Measurements from ENCODE around the gene L3MBTL4. TPM values are rescaled to one million over a fixed set of nuclear protein-coding genes. Genes with fewer than 3 reads are reported as not detected.
"Not testable (repeated sequence)": the region's sequence is repeated elsewhere in the genome, so short reads cannot be mapped to it uniquely, and the experiment has no call there.

Gene L3MBTL4
- total RNA-seq, 1 donor from 2014 or later, result 17.5 TPM

DNA sequence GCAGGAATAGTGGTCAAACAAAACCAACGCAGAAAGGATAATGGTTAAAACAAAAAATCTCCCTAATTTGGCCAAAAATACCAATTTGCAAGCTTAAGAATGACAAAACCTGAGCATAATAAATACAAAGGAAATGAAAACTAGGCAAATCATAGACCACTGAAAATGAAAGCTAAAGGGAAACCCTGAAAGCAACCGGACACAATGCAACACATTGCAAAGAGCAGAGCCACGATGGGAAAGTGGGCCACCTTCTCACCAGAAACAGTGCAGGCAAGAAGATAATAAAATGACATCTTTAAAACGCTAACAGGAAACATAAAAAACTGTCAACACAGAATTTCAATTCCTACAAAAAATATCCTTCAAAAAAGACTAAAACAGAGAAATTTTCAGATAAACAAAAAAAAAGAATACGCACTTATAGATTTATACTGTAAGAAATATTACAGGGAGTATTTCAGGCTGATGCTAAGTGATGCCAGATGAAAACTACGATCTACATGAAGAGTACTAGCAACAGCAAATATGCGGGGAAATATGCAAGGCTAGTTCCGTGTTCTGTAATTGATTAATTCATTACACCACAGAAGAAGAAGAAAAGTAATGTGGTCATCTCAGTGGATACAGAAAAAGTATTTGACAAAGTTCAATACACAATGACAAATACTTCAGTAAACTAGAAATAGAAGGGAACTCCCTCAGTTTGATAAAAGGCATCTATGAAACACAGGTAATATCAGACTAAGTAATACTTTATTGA is 239.5 kb downstream of the L3MBTL4 start:
- no peak for DNase-seq

DNA sequence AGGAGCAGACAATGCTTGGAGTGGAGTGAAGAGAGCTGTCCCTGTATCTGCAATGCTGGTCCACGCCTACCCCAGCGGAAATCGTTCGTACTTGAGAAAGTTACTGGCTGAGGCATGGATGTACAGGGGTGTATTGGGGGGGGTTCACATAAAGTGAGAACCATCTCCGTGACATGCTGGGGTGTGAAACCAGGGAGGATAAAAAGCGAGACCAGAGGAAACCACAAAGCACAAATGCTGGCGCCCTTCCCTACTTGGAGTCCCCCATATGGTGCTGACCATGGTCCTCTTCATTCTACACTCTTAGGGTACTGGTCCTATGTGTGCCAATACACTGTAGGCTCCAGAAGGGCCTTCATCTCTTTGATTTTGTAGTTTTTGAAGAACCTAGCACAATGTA is 244.1 kb downstream of the L3MBTL4 start:
- DNase-seq, result no peak

DNA sequence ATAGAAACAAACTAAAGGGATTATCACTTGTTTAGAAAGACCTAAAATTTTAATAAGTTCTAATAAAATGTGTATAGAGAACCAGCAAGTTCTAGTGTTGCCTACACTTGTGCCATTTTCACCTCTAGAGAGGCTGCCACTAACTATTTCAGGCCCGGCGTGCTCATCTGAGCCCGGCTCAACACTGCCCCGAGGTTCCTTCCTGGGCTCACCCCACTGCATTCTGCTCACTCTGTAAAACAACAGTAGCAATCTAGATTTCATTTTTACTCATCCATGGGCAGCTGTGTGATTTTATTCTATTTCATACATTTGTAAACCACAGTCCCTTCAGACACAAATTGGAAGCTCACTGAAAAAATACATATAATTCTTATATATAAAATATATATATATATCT is 253.2 kb downstream of the L3MBTL4 start:
- DNase-seq, result no peak

DNA sequence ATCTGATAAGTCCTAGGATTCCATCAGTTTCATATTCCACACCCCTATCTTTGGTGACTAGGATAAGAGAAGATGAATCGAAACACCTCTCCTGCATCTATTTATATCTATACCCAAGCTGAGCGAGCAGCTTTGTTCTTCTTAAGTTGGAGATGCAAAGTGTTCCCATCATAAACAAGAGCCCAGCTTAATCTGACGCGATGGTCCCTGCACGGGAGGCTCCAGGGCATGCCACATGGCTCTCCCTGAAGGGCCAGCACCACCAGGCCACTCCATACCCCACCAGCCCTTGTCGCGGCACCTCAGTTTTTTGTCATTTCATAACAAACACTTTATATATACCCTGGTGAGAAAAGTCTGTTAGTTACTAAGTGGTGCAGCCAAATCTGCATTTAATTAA is 255.3 kb downstream of the L3MBTL4 start:
- DNase-seq, result no peak

DNA sequence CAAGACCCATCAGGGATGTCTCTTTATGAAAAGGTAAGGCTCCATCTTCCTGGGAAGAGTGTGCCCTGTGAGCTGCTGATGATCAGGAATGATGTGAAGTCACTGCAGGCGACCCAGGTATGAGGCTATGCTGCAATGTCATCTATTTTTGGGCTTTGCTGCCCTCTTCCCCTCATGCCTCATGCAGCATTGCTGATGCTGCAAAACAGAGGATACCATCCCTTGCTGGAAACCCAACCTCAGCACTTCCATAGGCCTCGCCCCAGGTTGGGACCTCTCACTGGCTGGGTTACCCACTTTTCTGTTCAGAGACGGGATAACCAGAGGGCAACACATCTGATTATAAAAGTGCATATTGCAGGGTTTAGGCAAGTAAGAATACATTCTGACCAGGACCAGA is 255.8 kb downstream of the L3MBTL4 start:
- no peak for DNase-seq

DNA sequence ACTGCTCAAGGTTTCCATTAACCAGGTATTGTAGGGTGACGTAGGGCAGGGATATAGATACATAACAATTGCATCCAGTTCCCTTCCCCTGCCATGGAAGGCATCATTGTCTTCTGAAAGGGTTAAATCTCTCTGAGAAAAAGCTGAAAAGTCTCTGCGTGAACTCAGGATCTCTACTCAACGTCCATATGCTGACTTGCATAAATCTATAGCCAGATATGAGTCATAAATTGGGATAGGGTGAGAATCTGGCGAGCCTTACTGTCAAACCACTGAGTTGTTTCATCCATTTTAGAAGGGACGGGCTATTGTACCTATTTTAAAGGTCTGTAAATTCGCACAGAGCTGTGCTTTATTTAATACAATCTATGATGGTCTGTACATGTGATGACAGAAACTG is 258.3 kb downstream of the L3MBTL4 start:
- DNase-seq, result no peak

DNA sequence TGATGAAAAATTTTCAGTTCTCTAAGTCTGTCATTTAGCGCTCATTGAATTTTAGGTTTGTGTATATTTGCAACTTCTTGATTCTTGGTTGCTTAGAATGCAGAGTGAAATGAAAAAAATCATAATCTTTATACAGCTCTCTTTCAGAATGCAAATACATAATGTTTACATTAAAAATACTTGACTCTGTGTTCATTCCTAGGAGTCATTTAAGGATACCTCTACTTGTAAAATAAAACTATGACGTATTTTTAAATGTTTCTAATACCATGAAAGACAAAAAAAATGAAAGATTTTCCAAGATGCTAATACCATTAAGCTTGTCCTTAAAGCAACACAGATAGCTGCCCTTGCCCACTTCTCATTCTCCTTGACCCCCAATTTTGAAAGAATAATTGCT is 259.0 kb downstream of the L3MBTL4 start:
- no peak for DNase-seq

DNA sequence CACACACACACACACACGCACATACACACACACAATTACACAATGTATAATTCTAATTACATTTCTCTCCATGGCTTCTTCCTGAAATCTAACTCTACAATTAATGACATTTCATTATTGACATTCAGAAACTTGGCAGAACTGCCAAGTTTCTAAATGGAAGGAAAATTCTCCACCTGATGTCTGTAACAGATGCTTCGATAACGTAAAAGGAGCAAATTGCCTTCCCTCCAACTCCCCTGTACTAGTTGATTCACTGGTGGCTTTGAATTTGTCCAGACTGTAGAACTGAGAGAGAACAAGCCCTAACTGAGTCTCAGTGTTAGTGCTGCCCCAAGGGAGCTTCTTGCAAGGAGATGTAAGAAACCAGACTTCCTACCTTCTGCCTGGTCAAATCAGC is 264.3 kb downstream of the L3MBTL4 start:
- DNase-seq, result no peak

DNA sequence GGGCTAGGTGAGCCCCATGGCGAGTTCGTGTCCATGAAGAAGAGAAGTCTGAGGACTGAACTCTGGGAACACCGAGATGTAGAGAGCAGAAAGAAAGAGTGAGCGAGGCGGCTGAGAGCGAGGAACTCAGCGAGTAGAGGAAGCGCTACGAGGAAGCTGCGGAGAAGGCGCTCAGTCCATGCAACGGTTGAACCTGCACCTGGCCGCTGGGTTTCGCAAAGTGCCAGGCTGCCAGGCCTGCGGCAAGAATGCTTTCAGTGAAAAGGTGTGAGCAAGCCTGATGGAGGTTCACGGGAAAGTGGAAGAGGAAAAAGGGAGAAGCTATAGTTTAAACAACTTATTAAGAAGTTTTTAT is 268.4 kb downstream of the L3MBTL4 start:
- DNase-seq, result no peak

DNA sequence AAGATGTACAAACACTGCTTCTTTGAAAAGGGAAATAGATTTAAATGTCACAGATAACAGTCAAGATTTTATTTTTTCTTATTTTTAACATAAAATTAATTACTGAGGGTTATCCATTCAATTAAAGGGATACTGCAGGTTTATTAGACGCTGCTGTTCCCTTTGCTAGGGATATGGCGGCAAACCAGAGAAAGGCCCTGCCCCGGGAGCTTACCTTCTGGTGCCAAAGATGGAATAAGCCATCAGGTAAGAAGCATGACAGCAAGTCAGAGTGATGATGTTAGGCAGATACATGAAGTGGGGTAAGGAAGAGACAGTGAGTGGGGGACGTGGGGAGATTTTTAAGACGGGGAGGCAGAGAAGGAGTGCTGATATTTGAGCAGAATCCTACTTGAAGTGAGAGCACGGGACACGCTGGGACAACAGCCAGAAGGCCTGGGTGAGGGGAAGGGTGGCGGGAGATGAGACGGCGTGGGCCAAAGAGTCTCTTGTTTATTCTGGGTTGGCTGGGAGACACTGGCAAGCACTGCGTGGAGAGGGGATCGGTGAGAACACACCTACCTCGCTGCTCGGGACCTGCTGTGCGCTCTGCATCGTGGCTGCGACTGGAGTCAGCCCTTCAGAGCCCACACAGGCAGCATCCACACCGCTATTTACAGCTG is 268.9 kb downstream of the L3MBTL4 start:
- DNase-seq, result no peak

DNA sequence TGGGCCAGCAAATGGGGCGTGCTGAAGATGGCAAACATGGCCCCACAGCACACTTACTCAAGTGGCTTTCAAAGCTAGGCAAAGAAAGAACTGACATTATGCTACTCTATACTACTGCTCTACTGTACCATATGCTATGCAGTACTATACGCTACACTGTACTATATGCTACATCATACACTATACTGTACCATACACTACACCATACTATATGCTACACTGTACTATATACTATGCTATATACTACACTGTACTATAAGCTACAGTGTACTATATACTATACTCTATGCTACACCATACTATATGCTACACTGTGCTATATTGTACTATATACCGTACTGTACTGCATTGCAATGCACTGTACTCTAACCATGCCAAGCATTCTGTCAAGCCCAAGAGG is 275.7 kb downstream of the L3MBTL4 start:
- no peak for DNase-seq

DNA sequence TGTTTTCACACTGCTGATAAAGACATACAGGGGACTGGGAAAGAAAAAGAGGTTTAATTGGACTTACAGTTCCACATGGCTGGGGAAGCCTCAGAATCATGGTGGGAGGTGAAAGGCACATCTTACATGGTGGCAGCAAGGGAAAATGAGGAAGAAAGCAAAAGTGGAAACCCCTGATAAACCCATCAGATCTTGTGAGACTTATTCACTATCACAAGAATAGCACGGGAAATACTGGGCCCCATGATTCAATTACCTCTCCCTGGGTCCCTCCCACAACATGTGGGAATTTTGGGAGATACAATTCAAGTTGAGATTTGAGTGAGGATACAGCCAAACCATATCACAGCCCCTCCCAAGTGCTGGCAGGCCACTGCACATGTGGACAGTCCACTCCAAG is 278.8 kb downstream of the L3MBTL4 start:
- not testable (repeated sequence) for DNase-seq

DNA sequence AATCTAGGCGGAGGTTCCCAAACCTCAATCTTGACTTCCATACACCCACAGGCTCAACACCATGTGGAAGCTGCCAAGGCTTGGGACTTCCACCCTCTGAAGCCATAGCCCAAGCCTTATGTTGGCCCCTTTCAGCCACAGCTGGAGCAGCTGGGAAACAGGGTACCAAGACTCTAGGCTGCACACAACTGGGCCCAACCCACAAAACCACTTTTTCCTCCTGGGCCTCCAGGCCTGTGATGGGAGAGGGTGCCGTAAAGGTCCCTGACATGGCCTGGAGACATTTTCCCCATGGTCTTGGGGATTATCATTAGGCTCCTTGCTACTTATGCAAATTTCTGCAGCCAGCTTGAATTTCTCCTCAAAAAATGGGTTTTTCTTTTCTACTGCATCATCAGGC is 279.7 kb downstream of the L3MBTL4 start:
- not testable (repeated sequence) for DNase-seq

DNA sequence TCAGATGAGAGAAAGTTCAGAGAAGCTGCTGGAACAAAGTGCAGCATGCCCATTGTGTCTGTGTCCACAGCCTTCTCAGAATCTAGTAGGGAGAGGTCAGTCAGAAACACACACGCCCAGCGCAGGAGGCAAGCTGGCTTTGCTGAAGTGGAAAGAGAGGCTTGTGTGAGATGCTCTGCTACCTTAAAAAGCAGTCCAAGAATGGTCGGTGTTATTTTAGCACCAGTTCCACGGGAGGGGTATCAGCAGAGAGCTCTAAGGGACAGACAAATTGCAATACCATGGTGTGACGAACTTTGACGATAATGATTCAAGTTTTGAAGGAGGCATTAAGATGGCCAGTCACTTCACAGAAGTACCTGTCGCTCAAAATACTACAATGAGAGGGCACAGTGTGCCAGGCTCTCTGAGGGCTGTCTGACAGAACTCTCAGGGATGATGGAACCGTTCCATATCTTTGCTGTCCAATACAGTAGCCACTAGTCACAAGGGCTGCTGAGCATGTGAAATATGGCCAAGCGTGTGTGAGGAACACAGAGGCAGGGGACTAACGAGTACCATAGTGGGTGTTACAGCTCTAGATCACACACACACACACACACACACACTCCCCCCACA is 281.9 kb downstream of the L3MBTL4 start:
- no peak for DNase-seq

DNA sequence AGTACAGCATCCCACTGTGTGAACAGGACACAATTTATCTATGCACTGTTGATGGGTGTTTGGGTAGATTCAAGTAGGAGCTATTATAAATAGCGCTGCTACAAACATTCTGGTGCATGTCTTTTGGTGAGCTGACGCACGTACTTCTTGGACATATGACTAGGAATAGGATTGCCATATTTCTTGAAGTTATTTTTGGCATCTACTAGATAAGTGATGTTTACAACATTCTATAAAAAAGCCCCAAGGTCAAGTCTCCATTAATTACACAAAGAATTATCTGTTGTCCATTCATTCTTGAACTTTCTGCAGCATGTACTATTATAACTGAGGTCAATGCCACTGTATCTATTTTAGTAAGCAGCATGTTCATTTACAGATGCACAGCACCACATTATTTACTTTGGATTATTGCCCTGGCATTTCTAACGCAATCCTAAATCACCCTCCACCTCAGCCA is 293.9 kb downstream of the L3MBTL4 start:
- DNase-seq, result no peak

DNA sequence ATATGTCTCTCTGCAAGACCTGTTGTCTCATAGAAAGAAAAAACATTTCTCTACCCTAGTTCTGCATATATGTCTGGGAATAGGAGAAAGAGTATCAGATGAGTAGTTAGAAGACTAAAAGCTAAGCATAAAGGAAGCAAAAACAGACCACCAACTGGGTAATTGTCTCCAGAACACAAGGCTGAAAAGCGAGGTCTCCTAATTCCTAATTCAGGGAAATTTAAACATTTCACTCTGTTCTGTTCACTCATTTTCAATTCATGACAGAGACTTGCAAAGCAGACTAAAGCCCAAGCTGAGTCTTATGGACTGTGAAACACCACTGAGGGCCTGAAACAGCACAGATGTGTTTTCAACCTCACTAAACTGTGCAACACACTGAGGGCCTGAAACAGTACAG is 294.9 kb downstream of the L3MBTL4 start:
- no peak for DNase-seq

DNA sequence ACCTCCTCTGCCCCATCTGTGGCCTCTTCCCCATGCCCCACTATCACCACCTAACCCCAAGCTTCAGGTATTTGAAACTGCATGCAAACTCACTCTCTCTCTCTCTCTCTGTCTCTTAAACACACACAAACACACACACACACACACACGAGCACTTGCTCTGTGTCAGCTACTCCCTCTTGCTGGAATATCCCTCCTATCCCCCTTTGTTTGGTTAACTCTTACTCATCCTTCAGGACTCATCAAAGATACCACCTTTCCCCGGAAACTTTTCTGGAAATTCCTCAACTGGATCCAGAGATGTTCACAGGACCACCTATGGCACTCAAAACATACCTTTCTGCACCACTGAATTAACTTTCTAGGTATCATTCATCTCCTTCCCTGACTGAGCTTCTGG is 296.6 kb downstream of the L3MBTL4 start:
- no peak for DNase-seq

DNA sequence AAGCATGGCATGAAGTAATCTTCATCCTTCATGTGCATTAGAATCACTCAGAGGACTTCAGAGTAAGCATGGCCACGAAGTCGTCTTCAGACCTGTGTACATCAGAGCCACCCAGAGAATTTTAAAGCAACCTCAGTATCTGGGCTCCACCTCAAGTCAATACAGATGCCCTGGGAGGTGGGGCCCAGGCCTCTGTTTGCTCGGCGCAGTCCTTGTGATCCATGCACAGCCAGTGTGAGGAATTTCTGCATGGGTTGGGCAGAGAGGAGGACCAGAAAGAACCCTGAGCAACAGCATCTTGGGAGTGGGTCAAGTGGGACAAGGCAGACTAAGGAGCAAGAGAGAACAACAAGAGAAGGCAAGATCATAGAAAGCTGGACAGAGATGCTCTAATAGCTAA is 299.0 kb downstream of the L3MBTL4 start:
- no peak for DNase-seq

DNA sequence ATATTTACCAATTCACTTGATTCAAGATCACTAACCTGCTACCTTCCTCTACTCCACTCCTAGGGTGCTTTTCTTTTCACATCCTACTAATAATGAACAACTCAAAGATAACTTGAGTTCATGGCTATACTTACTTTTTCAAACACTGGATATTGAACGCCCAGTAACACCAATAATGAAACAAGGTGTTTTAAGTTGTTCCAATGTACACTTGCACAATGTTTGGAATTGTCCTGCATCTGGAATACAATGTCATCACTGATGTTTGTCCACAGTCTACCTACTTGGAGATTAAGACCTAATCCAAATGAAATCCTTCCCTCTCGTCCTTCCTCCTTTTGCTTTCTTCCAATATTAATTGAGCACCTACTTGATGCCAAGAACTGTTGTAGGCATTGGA is 301.1 kb downstream of the L3MBTL4 start:
- no peak for DNase-seq

DNA sequence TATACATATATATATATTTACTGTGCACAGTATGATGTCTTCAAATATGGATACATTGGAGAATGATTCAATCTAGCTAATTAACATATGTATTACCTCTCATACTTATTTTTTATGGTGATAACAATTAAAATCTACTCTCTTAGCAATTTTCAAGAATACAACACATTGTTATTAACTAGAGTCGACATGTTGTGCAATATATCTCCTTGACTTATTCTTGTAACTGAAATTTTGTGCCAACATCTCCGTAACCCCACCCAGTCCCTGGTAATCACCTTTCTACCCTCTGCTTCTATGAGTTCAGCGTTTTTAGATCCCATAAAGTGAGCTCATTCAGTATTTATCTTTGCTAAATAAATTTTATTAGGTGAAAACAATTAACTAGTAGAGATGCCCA is 303.0 kb downstream of the L3MBTL4 start:
- no peak for DNase-seq

DNA sequence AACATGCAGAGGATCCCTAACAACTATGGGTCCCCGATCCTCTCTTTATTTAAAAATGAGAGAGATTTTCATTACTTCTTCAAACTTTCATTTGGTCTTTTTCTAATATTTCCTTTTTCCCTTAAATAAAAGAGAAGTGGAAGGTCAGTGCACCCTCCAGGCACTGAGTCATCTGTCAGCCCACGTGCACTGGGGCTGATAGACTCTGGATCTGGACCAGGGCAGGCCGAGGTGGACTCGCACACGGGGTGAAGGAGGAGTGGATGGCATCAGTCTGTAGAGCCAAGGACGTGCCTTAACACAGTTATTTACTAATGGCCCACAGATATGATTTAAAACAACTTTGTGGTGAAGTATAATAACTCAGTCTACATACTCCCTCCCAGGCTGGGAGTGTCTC is 305.0 kb downstream of the L3MBTL4 start:
- DNase-seq, result no peak

DNA sequence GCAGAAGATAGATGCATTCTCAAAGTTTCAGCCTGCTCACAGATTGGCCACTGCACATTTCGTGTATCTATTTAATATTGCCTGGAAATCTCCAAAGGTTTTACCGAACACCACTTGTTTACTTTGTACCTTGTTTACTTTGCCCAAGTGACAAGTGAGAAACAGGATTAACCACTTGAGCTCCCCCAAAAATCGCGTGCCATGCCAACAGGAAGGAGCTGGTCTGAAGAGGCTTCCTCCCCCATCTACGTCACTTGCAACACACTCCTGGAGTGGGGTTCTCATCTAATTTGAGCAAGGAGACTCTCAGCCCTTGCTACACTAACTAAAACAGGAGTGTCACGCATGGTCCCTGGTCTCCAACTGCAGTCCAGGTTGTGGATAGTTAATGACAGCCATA is 306.9 kb downstream of the L3MBTL4 start:
- no peak for DNase-seq

DNA sequence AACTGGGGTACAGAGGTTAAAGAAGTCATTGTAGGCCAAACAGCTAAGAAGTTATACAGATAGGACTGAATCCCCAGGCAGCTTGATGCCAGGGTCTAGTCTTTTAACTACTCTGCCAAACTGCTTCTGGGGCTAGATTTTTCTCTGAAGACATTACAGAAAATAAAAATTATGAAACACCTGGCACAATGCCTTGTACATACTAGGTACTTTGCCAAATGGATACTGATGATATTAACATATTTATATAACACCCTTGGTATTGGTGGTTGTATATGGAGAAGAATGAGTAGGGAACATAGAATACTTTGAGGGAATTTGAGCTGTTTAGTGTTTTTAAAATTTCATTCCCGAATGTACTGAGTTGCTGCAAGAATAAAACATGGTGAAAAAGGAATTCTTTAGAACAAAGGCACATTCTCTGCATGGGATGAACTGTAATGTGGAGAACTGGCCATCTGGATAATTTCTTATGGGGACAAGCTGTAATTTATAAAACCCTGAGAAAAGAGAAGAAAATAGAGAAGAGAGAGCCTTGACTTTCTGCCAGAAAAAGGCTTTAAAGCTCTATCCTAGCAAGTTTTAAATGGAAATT is 308.5 kb downstream of the L3MBTL4 start:
- no peak for DNase-seq

All from skin of body (tissue), 2 donors.